Measurements from ENCODE around the gene VWA8.

The VWA8 gene

DNA sequence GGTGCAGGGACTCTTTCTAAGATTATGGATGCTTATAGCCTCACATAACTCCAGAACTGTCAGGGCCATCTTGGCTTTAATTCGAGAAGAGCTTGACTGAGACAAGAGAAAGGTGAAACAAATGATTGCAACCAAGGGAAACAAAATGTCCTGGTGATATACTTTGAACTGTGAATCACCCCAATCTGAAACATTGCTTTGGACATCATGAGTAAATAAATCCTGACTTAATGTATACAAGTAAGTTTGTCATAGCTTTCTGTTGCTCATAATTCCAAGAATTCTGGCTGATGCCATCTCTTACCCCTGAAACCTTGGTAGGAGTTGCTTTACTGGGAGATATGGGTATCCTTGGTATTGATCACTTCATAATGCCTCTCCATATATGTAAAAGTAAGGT, 5.8 kb upstream of the VWA8 start:
- TF ChIP-seq, protein P1, sequence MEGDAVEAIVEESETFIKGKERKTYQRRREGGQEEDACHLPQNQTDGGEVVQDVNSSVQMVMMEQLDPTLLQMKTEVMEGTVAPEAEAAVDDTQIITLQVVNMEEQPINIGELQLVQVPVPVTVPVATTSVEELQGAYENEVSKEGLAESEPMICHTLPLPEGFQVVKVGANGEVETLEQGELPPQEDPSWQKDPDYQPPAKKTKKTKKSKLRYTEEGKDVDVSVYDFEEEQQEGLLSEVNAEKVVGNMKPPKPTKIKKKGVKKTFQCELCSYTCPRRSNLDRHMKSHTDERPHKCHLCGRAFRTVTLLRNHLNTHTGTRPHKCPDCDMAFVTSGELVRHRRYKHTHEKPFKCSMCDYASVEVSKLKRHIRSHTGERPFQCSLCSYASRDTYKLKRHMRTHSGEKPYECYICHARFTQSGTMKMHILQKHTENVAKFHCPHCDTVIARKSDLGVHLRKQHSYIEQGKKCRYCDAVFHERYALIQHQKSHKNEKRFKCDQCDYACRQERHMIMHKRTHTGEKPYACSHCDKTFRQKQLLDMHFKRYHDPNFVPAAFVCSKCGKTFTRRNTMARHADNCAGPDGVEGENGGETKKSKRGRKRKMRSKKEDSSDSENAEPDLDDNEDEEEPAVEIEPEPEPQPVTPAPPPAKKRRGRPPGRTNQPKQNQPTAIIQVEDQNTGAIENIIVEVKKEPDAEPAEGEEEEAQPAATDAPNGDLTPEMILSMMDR (IDR thresholded peaks at IDR 0.05) = no peak

DNA sequence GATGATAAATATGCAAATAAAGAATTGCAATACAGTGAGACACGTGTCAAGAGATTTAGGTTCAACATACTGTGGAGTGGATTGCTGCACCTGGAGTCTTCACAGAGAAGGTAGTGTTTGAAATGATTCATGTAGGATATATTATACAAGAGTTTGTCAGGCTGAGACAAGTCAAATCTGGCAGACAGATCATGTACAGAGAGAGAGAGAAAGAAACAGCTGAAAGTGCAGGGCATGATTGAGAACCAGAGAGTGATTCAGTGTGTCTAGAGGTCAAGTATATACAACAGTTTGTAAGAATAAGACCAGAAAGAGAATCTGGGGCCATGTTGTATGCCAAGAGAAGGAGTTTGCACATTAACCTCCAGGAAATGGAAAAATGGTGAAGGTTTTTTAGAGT, 2.1 kb upstream of the VWA8 start:
- TF ChIP-seq, protein P1 (IDR thresholded peaks at IDR 0.05) = no peak

DNA sequence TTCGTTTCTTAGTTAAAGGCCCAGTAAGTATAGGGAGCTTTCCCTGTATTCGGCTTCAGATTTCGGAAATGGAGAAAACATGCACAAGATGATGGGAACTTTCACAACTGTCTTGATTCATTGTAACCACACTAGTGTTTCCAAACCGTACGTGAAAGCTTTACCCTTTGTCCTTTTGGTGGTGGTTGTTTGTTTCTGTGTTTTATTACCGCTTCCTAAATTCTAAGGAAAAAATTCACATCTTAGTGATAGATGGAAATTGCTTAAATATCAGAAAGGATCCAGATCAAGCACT, 504 bp upstream of the VWA8 start:
- TF ChIP-seq, protein P1 (IDR thresholded peaks at IDR 0.05) = no peak

DNA sequence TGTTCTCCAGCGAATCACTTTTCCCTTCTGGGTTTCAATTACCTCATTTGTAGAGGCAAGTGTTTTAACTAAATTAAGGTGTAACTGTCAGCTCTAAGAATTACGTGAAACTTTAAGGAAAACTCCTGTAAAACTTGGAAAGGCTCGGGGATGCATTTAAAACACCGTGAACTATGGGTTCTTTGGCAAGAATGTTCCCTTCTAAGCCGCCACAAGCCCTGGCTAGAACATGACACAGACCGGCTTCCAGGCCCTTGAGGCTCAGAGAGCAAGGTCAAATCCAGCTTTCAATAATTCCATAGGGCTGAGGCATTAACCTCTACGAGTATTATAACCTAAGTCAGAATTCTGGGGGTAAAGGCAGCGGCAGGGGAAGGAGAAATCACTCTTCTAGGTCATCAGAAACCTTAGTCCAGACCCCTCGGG, 685 bp downstream of the VWA8 start:
- TF ChIP-seq, protein P1 (IDR thresholded peaks at IDR 0.05) = no peak

DNA sequence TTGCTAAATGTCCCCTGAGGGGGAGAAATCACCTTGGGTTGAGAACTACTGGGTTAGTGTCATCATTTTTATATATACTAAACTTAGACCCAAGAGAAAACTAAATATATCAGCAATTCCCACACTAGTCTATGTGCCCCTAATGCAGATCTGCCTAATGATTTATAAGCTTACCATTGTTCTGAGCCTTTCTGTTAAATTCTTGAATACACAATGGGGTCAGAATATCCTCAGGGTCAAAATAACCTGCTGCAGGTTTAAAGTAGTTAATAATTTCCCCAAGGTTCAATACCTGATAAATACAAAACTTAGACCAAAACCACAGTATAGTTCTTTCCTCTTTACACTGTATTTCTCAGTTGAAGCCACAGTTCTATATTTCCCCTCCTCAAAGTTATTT, 4.6 kb downstream of the VWA8 start:
- TF ChIP-seq, protein P1 (IDR thresholded peaks at IDR 0.05) = no peak

DNA sequence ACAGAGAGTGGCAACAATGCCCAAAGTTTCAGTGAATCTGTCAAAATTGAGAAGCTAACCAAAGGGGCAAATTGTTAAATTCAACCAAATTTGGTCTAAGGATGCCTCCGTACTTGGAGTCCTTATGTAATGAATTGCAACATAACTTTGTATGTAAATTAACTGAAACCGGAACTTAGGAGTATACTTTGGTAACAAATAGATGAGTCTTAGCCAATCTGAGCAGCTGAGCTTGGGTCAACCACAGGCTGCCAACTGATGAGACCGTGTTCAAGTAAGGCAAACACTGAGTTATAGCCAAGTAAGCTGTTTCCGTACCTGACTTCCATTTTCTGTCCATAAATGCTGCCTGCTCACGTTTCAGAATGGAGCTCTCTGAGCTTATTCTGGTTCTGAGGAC, 5.3 kb downstream of the VWA8 start:
- TF ChIP-seq, protein P1 (IDR thresholded peaks at IDR 0.05) = no peak

DNA sequence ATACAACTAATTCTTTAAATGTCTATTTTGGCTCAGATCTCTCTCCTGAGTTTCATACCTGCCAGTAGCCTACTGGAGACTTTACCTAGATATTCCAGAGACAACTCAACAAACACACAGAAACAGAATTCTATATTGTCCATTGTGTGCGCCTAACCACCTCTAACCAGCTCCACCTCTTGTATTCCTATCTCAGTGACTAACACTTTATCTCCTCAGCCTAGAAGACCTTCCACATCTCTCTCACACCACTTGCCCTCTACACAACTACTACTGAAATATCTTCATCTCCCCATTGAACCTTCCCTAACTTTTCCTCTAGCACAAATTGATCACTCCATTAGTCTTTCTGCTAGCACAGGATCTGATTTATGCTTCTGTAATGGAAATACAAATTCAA, 6.7 kb downstream of the VWA8 start:
- TF ChIP-seq, protein P1 (IDR thresholded peaks at IDR 0.05) = no peak

DNA sequence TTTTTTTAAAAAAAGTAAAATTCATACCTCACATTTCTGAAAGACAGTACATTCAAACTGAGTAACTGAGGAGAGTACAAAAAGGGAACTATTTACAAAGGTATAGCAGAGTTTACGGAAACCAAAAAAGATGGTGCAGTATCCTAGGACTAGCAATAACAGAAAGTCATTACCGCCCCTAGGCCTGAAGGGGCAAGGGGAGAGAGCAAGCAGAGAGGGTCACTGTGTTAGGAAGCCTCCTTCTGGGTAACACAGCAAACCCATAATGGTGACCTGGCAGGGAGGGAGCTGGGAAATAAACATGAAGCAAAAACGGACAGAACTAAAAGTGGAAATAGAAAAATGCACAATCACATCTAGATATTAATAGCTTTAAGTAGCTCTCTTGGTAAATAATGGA, 8.2 kb downstream of the VWA8 start:
- TF ChIP-seq, protein P1 (IDR thresholded peaks at IDR 0.05) = no peak
